Measurements from ENCODE around the gene CDK18.

DNA sequence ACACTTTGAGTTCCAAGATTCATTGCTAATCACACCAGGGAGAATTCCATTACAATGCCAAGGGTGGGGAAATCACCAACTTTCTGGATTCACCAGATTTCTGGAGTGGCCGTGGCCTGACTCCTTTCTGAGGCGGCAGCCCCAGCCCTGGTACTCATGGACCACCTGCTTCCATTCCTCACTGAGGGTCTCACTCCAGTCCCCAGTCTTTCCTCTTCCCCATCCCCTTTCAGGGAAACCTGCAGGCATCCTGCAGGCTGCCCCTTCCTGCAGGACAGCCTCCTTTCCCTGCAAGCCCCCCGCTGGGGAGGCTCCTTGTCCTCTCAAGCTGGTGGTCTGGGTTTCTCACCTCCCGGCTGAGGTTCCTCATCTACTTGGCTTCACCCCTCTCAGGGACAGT is 12.7 kb upstream of the CDK18 start:
- TF ChIP-seq, protein P1, sequence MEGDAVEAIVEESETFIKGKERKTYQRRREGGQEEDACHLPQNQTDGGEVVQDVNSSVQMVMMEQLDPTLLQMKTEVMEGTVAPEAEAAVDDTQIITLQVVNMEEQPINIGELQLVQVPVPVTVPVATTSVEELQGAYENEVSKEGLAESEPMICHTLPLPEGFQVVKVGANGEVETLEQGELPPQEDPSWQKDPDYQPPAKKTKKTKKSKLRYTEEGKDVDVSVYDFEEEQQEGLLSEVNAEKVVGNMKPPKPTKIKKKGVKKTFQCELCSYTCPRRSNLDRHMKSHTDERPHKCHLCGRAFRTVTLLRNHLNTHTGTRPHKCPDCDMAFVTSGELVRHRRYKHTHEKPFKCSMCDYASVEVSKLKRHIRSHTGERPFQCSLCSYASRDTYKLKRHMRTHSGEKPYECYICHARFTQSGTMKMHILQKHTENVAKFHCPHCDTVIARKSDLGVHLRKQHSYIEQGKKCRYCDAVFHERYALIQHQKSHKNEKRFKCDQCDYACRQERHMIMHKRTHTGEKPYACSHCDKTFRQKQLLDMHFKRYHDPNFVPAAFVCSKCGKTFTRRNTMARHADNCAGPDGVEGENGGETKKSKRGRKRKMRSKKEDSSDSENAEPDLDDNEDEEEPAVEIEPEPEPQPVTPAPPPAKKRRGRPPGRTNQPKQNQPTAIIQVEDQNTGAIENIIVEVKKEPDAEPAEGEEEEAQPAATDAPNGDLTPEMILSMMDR (IDR thresholded peaks at IDR 0.05; ENCODE audit: low read length) = no peak
- TF ChIP-seq EZH2phosphoT487 (IDR thresholded peaks at IDR 0.05; ENCODE audit: low read length) (no peak), EZH2 (optimal IDR thresholded peaks at IDR 0.05; ENCODE audit: low read depth, low read length) (no peak)
